ENCODE results near the gene ADGB.

ADGB gene

DNA sequence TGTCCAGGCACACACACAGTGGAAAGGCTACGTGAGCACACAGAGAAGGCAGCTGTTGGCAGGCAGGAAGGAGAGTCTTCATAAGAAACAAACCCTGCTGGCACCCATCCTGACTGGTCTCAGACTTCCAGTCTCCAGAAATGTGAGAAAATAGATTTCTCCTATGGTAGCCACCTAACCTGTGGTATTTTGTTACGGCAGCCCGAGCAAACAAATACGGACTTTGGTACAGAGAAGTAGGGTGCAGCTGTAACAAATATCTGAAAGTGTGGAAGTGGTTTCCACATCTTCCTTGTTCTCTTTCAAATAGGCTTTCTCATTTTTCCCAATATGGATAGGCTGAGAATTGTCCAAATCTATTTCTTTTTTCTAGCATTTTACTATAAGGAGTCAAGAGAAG lies 94.6 kb downstream of the ADGB start:
- no peak overlapping the region for H3K4me3 ChIP-seq (ENCODE audit: insufficient read depth, low read length, poor library complexity, severe bottlenecking)
- H3K9me3 ChIP-seq (ENCODE audit: insufficient read depth, low read length): no peaks in the 10 kb centered on the region
- no peaks in the 10 kb centered on the region for H3K27me3 ChIP-seq (ENCODE audit: low read length)
- no peaks in the 10 kb centered on the region for H3F3A ChIP-seq (ENCODE audit: insufficient read depth)
- H3K36me3 ChIP-seq (ENCODE audit: low read length): no peaks in the 10 kb centered on the region
- H3K9me2 ChIP-seq (replicated peaks; ENCODE audit: insufficient read depth, low read length): no peaks in the 10 kb centered on the region
- peaks cover 3% of the 10 kb centered on the region; the same call in 1 of the 2 replicates for H4K20me1 ChIP-seq (ENCODE audit: low read depth, low read length)
- H3K4me2 ChIP-seq (ENCODE audit: low read depth, low read length, poor library complexity, severe bottlenecking): no peak overlapping the region
- H3K79me2 ChIP-seq (ENCODE audit: insufficient read depth, low read length): no peaks in the 10 kb centered on the region
- H3K9ac ChIP-seq (ENCODE audit: low read length): no peak overlapping the region
- H2AFZ ChIP-seq (ENCODE audit: low read depth, low read length, severe bottlenecking): no peak overlapping the region
- no peak overlapping the region for H3K27ac ChIP-seq (ENCODE audit: low read depth, low read length)
- TF ChIP-seq EZH2phosphoT487 (conservative IDR thresholded peaks at IDR 0.05; ENCODE audit: low read length): no peak
- TF ChIP-seq, protein P1, sequence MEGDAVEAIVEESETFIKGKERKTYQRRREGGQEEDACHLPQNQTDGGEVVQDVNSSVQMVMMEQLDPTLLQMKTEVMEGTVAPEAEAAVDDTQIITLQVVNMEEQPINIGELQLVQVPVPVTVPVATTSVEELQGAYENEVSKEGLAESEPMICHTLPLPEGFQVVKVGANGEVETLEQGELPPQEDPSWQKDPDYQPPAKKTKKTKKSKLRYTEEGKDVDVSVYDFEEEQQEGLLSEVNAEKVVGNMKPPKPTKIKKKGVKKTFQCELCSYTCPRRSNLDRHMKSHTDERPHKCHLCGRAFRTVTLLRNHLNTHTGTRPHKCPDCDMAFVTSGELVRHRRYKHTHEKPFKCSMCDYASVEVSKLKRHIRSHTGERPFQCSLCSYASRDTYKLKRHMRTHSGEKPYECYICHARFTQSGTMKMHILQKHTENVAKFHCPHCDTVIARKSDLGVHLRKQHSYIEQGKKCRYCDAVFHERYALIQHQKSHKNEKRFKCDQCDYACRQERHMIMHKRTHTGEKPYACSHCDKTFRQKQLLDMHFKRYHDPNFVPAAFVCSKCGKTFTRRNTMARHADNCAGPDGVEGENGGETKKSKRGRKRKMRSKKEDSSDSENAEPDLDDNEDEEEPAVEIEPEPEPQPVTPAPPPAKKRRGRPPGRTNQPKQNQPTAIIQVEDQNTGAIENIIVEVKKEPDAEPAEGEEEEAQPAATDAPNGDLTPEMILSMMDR (IDR thresholded peaks at IDR 0.05; ENCODE audit: insufficient read depth, low read length, poor library complexity, severe bottlenecking): no peak

GRCh38 chr6:146697921-146698320 lies 99.1 kb downstream of the ADGB start:
- Histone ChIP-seq H3K4me2 (ENCODE audit: low read depth, low read length, poor library complexity, severe bottlenecking) (no peak overlapping the region), H3K9me3 (ENCODE audit: insufficient read depth, low read length) (no peaks in the 10 kb centered on the region), H3K27ac (ENCODE audit: low read depth, low read length) (no peak overlapping the region), H3K4me3 (ENCODE audit: insufficient read depth, low read length, poor library complexity, severe bottlenecking) (no peak overlapping the region), H3K9ac (ENCODE audit: low read length) (no peak overlapping the region), H3K27me3 (ENCODE audit: low read length) (no peaks in the 10 kb centered on the region), H3K79me2 (ENCODE audit: insufficient read depth, low read length) (no peaks in the 10 kb centered on the region), H3F3A (ENCODE audit: insufficient read depth) (no peaks in the 10 kb centered on the region), H2AFZ (ENCODE audit: low read depth, low read length, severe bottlenecking) (no peak overlapping the region), H3K36me3 (ENCODE audit: low read length) (no peaks in the 10 kb centered on the region), H4K20me1 (ENCODE audit: low read depth, low read length) (peaks cover 3% of the 10 kb centered on the region; the same call in 1 of the 2 replicates), H3K9me2 (replicated peaks; ENCODE audit: insufficient read depth, low read length) (no peaks in the 10 kb centered on the region)
- TF ChIP-seq, protein P1 (IDR thresholded peaks at IDR 0.05; ENCODE audit: insufficient read depth, low read length, poor library complexity, severe bottlenecking): no peak
- TF ChIP-seq EZH2phosphoT487 (conservative IDR thresholded peaks at IDR 0.05; ENCODE audit: low read length): no peak

DNA sequence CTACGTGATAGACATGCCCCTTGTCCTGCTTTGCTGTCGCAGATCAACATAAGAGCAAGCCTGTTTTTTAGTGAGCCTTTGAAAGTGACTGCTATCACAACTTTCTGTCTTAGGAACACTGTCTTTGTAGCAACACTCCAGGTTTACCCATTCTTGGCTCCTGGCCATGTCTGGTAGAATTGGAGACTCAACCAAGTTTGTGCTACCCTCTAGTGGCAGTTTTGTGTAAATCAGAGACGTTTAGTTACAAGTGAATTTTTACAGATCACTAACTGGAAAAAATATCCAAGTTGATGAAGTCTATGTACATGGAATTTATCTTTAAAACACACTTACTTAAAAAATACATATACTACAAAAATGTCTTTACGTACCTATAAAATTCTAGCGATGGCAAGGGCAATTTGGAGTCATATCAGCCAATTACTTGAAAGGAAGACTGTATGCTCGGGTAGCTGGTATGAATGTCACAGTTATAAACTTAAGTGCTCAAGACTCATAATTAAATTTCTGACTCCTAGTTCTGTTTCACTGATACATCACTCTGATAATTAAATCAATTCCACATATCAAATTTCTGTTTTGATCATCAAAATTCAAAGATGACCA lies 101.4 kb downstream of the ADGB start:
- no peak overlapping the region for H3K4me2 ChIP-seq (ENCODE audit: low read depth, low read length, poor library complexity, severe bottlenecking)
- no peaks in the 10 kb centered on the region for H3K36me3 ChIP-seq (ENCODE audit: low read length)
- no peaks in the 10 kb centered on the region for H3K9me3 ChIP-seq (ENCODE audit: insufficient read depth, low read length)
- no peaks in the 10 kb centered on the region for H3K79me2 ChIP-seq (ENCODE audit: insufficient read depth, low read length)
- H3K27me3 ChIP-seq (ENCODE audit: low read length): no peaks in the 10 kb centered on the region
- H3K9ac ChIP-seq (ENCODE audit: low read length): no peak overlapping the region
- no peak overlapping the region for H3K27ac ChIP-seq (ENCODE audit: low read depth, low read length)
- peaks cover 3% of the 10 kb centered on the region; the same call in 1 of the 2 replicates for H4K20me1 ChIP-seq (ENCODE audit: low read depth, low read length)
- H3K9me2 ChIP-seq (replicated peaks; ENCODE audit: insufficient read depth, low read length): no peaks in the 10 kb centered on the region
- no peak for TF ChIP-seq EZH2phosphoT487 (conservative IDR thresholded peaks at IDR 0.05; ENCODE audit: low read length)
- TF ChIP-seq, protein P1 (IDR thresholded peaks at IDR 0.05; ENCODE audit: insufficient read depth, low read length, poor library complexity, severe bottlenecking): peak; percentile 73
- H2AFZ ChIP-seq (ENCODE audit: low read depth, low read length, severe bottlenecking): no peak overlapping the region
- H3K4me3 ChIP-seq (ENCODE audit: insufficient read depth, low read length, poor library complexity, severe bottlenecking): no peak overlapping the region
- no peaks in the 10 kb centered on the region for H3F3A ChIP-seq (ENCODE audit: insufficient read depth)
